ENCODE data around the gene AMHR2. TPM values are rescaled to one million over a fixed set of nuclear protein-coding genes. Genes with fewer than 3 reads are reported as not detected.

Gene AMHR2
- total and polyA plus RNA-seq, 9 of the 15 experiments (the other 6 are each of a cell fraction or from before 2014, with no cell fraction given): 8.9 to 49.7 (median 19.3) TPM

GRCh38 chr12:53441040-53441833 lies 17.6 kb downstream of the AMHR2 start, which contains the start of gene PRR13 (continued):
- TF ChIP-seq ZNF398 (CRISPR knock-in tag; IDR thresholded peaks at IDR 0.05): no peak
- no peak for TF ChIP-seq ARID2 (IDR thresholded peaks at IDR 0.05)
- no peak for TF ChIP-seq ZNF589 (CRISPR knock-in tag; IDR thresholded peaks at IDR 0.05; ENCODE audit: low read depth)
- 0 out of 2 replicates have a peak, but pooled peaks have one; percentile 30 for TF ChIP-seq ETV5 (CRISPR knock-in tag; IDR thresholded peaks at IDR 0.05; ENCODE audit: low read depth)
- TF ChIP-seq CREB3 (tag; conservative IDR thresholded peaks at IDR 0.05; ENCODE audit: low read depth): no peak
- TF ChIP-seq POU5F1 (IDR thresholded peaks at IDR 0.05; ENCODE audit: borderline replicate concordance, low read depth, low read length, partially characterized antibody): no peak
- TF ChIP-seq DMBX1 (CRISPR knock-in tag; IDR thresholded peaks at IDR 0.05; ENCODE audit: borderline replicate concordance): peak; percentile 42; the same call in 1 of the 2 replicates
- TF ChIP-seq ZNF197 (CRISPR knock-in tag; IDR thresholded peaks at IDR 0.05; ENCODE audit: low read depth): no peak
- TF ChIP-seq PATZ1 (CRISPR knock-in tag; IDR thresholded peaks at IDR 0.05; ENCODE audit: borderline replicate concordance): no peak
- TF ChIP-seq RBFOX2 (IDR thresholded peaks at IDR 0.05; ENCODE audit: low read depth, low read length): peak; percentile 83
- TF ChIP-seq TOE1 (IDR thresholded peaks at IDR 0.05; ENCODE audit: borderline replicate concordance): peak; percentile 57
- TF ChIP-seq TOE1 (CRISPR knock-in tag; IDR thresholded peaks at IDR 0.05; ENCODE audit: borderline replicate concordance, low read depth): no peak
- TF ChIP-seq ZNF444 (CRISPR knock-in tag; IDR thresholded peaks at IDR 0.05): no peak
- TF ChIP-seq USF1 (CRISPR knock-in tag; IDR thresholded peaks at IDR 0.05): peak; percentile 63

All from K562 (cell line).